ENCODE data around the gene POTEM.
"Not testable (repeated sequence)": the region's sequence is repeated elsewhere in the genome, so short reads cannot be mapped to it uniquely, and the experiment has no call there.

POTEM gene

GRCh38 chr14:18967134-18967533 lies at the start of gene POTEM:
TSS of gene POTEM (plus strand) at chr14:18967434. CDS start at chr14:18967486, 52 bp downstream.
- DNase-seq = not testable (repeated sequence)

GRCh38 chr14:18918345-18918744 lies 48.9 kb upstream of the POTEM start:
- DNase-seq = not testable (repeated sequence)

GRCh38 chr14:18920052-18920451 lies 47.2 kb upstream of the POTEM start:
- DNase-seq = not testable (repeated sequence)

GRCh38 chr14:18921055-18921701 lies 46.1 kb upstream of the POTEM start:
- not testable (repeated sequence) for DNase-seq

GRCh38 chr14:18936848-18937247 lies 30.4 kb upstream of the POTEM start:
- not testable (repeated sequence) for DNase-seq

GRCh38 chr14:18938733-18939132 lies 28.5 kb upstream of the POTEM start:
- DNase-seq = not testable (repeated sequence)

GRCh38 chr14:18949939-18950338 lies 17.3 kb upstream of the POTEM start:
- DNase-seq = not testable (repeated sequence)

GRCh38 chr14:18953085-18953484 lies 14.1 kb upstream of the POTEM start:
- not testable (repeated sequence) for DNase-seq

- not testable (repeated sequence) for DNase-seq
Observed at GRCh38 chr14:18955816-18956215, 11.4 kb upstream of the POTEM start.

- DNase-seq = not testable (repeated sequence)
Observed at GRCh38 chr14:18961576-18961975, 5.7 kb upstream of the POTEM start.

- not testable (repeated sequence) for DNase-seq
Observed at GRCh38 chr14:18962143-18962542, 5.1 kb upstream of the POTEM start.

GRCh38 chr14:18963276-18963675 lies 4.0 kb upstream of the POTEM start:
- not testable (repeated sequence) for DNase-seq

GRCh38 chr14:18964878-18965277 lies 2.4 kb upstream of the POTEM start:
- not testable (repeated sequence) for DNase-seq

GRCh38 chr14:19002566-19002965 lies 35.3 kb downstream of the POTEM start:
- not testable (repeated sequence) for DNase-seq

GRCh38 chr14:19006490-19006889 lies 39.3 kb downstream of the POTEM start:
- DNase-seq = not testable (repeated sequence)

GRCh38 chr14:19007678-19008077 lies 40.4 kb downstream of the POTEM start:
- not testable (repeated sequence) for DNase-seq

- not testable (repeated sequence) for DNase-seq
Observed at GRCh38 chr14:19011029-19011428, 43.8 kb downstream of the POTEM start.

- not testable (repeated sequence) for DNase-seq
Observed at GRCh38 chr14:19011703-19012102, 44.5 kb downstream of the POTEM start.

- not testable (repeated sequence) for DNase-seq
Observed at GRCh38 chr14:19015185-19015584, 48.0 kb downstream of the POTEM start.

- not testable (repeated sequence) for DNase-seq
Observed at GRCh38 chr14:19025080-19025589, 57.9 kb downstream of the POTEM start.

- not testable (repeated sequence) for DNase-seq
Observed at GRCh38 chr14:19026649-19027351, 59.6 kb downstream of the POTEM start.

GRCh38 chr14:19027895-19028294 lies 60.7 kb downstream of the POTEM start:
- DNase-seq = not testable (repeated sequence)

- DNase-seq = not testable (repeated sequence)
Observed at GRCh38 chr14:19036811-19037382, 69.7 kb downstream of the POTEM start.

All from kidney glomerular epithelial cell (primary cell).